HG02852 (cell line): ENCODE measurements around the gene MCF2L.
"Not testable (repeated sequence)": the region's sequence is repeated elsewhere in the genome, so short reads cannot be mapped to it uniquely, and the experiment has no call there.

Experiments used
- ATAC-seq: cut with Tn5 transposase; IDR thresholded peaks from one replicate; pipeline ENCODE4 v1.9.1; 2021; ENCODE audit warnings: mild to moderate bottlenecking, moderate library complexity; ENCODE audit not compliant: unreplicated experiment

MCF2L gene

DNA sequence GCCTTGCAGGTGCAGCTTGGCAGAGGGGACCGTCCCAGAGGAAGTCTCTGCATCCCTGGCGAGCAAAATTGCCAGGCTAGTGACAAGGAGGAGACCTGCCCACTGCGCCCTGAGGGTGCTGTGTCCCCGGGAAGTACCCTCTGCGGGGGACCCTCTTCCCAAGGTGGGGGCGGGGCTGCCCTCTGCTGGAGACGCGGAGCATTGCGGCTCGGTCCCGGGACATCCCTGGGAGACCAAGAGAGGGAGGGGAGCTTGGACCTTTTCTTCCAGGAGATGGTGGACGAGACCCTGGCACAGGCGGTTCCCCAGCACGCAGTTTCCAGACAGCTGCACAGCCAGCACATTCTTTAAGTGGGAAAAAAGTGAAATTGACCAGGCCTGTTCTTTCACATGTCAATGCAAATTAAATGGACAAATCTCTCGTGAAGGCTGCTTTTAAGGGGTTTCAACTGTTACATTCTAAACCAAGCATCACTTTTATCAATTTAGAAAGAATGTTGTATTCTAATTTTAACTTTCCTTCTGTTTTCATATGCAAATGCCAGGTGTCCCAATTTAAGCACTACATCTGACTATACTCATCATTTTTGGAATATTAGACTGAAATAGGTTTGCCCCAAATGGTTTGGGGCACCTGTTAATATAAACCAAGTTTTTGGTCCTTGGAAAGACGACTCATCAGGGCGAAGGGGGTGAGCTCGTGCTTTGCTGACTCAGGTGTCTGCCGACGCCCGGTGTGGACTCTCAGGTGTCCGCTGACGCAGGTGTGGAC, 60.7 kb downstream of the MCF2L start:
- no peak for ATAC-seq

DNA sequence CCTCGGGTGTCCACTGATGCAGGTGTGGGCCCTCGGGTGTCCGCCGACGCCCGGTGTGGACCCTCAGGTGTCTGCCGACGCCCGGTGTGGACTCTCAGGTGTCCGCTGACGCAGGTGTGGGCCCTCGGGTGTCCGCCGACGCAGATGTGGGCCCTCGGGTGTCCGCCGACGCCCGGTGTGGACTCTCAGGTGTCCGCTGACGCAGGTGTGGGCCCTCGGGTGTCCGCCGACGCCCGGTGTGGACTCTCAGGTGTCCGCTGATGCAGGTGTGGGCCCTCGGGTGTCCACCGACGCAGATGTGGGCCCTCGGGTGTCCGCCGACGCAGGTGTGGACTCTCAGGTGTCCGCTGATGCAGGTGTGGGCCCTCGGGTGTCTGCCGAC, 61.2 kb downstream of the MCF2L start:
- ATAC-seq: not testable (repeated sequence)

DNA sequence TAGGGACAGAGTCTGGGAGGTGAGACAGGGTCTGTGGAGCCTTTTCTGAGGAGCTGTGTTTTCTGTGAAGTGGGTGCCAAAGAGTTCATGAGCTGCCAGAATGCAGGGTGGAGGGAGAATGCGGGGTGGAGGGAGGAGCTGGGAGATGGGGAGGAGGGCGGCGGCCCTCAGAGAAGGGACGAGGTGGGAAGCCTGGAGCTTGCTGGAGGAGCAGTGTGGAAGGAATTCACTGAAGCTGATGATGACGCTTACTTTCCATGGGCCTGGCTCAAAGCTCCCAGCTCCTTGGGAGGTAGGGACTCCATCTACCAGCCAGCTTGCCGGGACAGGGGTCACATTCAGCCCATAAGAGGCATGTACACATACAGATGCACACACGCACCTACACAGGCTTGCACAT, 62.5 kb downstream of the MCF2L start:
- ATAC-seq: no peak

GRCh38 chr13:113032291-113032690, 63.3 kb downstream of the MCF2L start:
- ATAC-seq: no peak

DNA sequence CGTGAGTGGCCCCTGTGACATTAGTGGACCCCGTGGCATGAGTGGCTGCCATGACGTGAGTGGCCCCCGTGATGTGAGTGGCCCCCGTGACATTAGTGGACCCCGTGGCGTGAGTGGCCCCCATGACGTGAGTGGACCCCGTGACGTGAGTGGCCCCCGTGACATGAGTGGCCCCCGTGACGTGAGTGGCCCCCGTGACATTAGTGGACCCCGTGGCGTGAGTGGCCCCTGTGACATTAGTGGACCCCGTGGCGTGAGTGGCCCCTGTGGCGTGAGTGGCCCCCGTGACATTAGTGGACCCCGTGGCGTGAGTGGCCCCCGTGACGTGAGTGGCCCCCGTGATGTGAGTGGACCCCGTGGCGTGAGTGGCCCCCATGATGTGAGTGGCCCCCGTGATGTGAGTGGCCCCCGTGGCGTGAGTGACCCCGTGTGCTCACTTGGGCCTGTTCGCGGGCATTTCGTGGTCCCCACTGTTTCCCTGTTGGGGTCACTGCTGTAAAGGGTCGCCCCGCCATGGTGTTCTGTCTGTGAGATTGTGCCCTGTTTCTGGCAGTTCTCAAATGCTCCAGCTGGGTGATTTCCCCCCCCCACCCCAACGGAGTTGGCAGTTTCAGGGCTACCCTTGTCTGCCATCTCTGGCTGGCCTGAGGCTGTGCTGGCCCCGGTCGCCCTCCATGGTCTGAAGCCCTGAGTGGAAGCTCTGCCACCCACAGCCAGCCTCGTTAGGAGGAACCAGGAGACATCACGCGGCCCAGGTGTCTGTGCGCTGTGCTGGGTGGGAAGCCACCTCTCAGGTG, 64.2 kb downstream of the MCF2L start:
- no peak for ATAC-seq

- no peak for ATAC-seq
Observed at GRCh38 chr13:113034451-113035212, 65.6 kb downstream of the MCF2L start.

- ATAC-seq: no peak
Observed at GRCh38 chr13:113035213-113035800, 66.3 kb downstream of the MCF2L start.

- no peak for ATAC-seq
Observed at GRCh38 chr13:113036401-113036800, 67.4 kb downstream of the MCF2L start.

- no peak for ATAC-seq
Observed at GRCh38 chr13:113040031-113040430, 71.0 kb downstream of the MCF2L start.

DNA sequence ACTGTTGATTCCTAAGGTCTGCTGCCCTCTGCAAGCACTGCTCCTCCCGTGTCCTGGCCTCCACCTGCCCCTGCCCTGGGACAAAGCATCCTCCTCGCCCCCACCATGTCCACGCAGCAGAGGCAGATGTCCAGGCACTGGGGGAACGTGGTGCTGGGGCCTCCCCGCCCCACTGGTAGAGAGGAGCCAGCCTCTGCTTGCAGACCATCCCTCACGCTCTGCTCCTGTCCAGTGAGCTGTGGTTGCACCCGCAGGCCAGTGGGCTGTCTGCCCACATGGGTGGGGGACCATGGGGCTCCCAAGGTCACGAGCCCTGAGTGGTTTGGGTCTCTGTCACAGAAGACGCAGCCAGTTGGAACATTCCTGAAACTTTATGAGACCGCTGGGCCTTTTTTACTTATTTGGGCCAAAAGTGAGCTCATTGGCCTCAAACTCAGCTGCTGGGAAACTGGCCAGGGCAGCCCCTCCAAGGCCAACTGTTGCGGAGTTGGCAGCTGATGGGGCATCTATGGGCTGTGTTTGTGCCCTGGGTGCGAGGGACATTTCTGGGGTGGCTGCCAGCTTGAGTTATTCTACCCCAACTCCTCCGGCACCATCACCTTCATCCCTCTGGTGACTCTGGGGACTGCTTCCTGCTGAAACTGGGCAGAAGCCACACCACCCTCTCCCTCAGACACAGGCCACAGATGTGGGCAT, 71.7 kb downstream of the MCF2L start:
- ATAC-seq: no peak

- ATAC-seq: no peak
Observed at GRCh38 chr13:113041293-113041690, 72.3 kb downstream of the MCF2L start.

- no peak for ATAC-seq
Observed at GRCh38 chr13:113041896-113042295, 72.9 kb downstream of the MCF2L start.

- no peak for ATAC-seq
Observed at GRCh38 chr13:113042456-113042855, 73.4 kb downstream of the MCF2L start.

DNA sequence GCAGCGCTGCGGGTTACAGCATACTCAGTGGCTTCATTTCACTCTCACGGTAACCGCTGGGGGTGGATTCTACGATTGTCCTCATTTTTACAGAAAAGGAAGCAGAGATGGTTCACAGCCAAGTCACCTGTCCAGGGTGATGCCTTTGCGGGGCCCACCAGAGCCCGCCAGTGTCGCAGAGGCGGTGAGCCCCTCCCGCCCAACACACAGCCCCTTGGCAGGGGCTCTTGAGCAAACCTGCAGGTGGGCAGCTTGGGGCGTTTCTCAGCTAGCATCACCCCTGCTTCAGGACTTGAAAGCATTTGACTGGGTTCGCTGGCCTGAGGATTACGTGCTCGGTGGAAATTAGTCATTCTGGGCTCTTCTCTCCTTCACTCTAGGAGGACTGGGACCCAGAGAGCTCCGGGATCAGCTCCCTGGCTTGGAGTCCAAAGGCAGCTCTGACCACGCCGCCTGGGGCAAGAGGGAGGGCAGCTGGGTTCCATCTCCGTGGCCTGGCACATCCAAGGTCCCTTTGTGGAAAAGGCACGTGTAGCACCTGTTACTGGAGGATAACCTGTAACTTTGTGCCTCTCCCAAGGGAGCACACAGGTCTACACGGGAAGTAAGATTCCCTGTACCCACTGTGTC, 74.1 kb downstream of the MCF2L start:
- ATAC-seq: no peak

DNA sequence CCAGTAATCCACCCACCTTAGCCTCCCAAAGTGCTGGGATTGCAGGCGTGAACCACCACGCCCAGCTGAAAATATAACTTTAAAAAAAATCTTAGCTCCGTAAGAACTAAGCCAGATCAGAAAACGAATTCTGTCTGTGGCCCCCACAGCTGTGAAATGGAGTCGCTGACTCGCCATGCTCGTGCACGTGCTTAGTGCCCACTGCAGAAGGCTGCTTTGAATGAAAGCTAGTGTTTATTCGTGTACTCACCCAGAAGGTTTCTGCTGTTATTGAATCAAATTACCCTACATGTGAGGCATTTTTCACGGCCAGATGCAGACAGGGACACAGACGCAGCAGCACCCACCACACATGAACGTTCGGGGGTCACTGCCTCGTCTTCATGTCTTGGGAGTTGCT, 74.9 kb downstream of the MCF2L start:
- no peak for ATAC-seq

- no peak for ATAC-seq
Observed at GRCh38 chr13:113044391-113045114, 75.5 kb downstream of the MCF2L start.

DNA sequence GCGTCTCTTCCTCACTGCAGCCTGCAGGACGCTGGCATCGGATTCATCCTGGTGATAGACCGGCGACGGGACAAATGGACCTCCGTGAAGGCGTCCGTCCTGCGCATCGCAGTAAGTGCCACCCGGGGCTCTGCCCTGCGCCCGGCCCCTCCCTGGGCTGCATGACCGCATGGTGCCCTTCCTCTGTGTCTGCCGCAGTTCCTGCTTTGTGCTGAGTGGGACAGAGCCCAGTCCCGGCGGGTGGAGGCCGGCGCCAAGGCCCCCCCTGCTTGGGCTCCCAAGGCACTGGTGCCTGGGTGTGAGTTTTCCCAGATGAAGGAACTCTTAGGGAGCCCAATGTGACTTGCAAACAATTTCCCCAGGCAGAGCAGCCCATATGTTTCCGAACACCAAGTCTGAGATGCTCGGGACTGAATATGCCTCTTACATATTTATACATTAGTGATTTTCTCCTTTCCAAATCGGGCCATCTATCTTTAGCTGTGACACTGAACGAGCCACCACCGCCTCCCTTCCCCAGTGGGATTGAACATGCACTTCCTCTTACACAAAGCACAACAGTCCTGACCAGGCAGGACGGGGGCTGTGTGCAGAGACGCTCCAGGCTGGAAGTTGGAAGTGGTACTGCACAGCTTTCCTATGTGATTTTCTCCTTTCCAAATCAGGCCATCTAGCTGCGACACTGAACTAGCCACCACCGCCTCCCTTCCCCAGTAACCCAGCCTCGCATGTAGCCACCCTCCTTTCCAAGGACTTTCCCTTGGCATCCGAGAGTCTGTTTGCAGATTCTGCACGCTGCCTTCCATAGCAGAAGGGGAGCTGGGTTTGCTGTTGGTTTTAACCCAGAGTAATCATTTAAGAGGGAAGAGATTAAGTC, 76.5 kb downstream of the MCF2L start:
- ATAC-seq: no peak

- ATAC-seq: no peak
Observed at GRCh38 chr13:113046128-113046882, 77.3 kb downstream of the MCF2L start.
